HK-2 (cell line): ENCODE measurements around the gene CASKIN2.
"Not testable (repeated sequence)": the region's sequence is repeated elsewhere in the genome, so short reads cannot be mapped to it uniquely, and the experiment has no call there.

ENCODE experiments used
- DNase-seq: peaks from one replicate; pipeline ENCODE4 v3.0.0-alpha.2; 2018; ENCODE audit not compliant: unreplicated experiment

The CASKIN2 gene

DNA sequence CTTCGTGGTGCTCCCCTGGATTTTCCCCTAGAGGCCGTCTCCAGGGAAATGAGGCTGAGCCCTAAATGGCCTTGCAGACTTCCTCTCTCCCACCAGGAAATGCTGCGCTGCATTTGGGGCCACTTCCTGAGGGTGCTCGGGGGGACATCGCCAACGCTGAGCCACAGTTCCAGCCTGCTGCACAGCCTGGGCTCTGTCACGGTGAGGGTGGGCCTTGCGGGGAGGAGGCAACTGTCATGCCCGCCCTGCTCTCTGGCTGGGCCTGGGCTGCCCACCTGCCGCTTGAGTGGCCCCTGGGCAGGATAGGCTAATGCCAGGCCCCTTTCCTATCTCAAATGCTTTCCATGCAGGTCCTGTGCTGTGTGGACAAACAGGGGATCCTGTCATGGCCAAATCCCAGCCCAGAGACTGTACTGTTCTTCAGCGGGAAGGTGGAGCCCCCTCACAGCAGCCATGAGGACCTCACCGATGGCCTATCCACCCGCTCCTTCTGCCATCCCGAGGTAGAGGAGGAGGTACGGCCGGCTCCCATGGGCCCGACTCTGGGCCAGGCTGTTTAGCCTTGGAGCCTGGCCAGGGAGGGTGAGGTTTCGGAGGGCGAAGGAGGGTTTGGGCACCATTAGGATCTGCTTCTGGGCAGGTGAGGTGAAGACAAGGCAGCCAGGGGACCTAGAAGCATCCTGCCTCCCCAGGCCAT is 24.2 kb downstream of the CASKIN2 start:
- no peak for DNase-seq

DNA sequence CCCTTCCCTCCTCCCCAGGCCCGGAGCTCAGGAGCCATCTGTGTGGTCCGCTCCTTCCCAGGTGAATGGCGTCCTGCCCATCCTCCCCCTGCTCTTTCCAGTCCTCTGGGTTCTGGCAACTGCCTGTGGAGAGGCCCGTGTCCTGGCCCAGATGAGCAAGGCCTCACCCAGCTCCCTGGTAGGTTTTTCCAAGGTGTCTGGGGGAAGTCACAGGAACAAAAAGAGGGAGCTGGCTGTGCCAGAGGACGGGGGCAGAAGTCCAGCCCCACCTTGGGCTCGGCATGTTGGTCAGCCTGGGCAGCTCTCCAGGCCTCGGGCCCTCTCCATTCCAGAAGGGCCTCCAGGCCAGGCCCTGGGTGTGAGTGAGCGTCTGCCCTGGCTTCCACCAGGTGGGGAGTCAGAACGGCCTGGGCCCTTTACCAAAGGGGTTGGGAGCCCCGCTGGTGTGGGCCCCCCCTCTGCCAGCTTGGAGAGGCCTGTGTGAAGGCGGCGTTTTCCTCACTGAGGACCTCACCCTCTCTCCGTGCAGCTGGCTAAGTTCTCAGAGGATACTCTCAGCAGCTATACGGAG is 25.1 kb downstream of the CASKIN2 start:
- no peak for DNase-seq

DNA sequence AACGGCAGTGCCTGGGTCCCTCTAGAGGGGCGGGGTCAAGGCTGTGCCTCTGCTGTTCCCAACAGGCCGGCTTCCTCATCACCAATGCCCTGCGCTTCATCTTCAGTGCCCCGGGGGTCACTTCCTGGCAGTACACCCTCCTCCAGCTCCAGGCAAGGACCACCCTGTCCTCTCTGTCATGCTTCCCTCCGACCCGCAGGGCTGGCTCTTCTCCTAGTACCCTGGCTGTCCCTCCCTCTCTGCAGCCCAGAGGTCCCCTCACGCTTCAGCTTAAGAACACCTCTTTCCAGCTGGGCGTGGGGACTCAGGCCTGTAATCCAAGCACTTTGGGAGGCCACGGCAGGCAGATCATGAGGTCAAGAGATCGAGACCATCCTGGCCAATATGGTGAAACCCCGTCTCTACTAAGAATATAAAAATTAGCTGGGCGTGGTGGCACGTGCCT is 25.8 kb downstream of the CASKIN2 start:
- DNase-seq = no peak

DNA sequence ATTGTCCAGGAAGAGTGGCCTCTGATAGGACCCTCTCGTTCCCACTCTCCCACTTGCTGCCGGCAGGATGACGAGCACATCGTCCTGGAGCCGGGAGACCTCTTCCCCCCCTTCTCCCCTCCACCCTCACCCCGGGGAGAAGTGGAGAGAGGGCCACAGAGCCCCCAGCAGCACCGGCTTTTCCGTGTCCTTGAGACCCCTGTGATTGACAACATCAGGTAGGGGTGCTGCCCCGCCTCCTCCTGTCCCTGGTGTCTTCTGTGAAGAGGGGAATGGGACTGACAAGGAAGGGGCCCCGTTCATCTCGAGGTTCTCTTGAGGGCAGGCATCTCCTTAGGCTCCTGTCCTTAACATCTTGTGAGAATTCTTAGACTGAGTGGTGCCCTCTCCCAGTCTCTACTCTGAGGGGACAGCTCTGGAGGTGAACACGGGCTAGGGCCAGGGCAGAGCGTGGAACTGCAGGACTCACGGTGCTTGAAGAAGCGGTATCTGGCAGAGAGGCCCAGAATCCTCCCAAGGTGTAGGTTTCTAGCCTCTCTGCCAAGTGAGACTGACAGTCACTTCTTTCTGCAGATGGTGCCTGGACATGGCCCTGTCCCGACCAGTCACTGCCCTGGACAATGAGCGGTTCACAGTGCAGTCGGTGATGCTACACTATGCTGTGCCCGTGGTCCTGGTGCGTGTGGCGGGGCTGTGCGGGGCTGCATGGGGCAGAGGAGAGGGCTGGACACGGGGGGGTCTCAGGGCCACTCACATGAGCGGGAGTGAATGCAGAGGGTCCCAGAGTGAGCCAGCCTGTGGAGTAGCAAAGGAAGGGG is 26.4 kb downstream of the CASKIN2 start:
- no peak for DNase-seq

DNA sequence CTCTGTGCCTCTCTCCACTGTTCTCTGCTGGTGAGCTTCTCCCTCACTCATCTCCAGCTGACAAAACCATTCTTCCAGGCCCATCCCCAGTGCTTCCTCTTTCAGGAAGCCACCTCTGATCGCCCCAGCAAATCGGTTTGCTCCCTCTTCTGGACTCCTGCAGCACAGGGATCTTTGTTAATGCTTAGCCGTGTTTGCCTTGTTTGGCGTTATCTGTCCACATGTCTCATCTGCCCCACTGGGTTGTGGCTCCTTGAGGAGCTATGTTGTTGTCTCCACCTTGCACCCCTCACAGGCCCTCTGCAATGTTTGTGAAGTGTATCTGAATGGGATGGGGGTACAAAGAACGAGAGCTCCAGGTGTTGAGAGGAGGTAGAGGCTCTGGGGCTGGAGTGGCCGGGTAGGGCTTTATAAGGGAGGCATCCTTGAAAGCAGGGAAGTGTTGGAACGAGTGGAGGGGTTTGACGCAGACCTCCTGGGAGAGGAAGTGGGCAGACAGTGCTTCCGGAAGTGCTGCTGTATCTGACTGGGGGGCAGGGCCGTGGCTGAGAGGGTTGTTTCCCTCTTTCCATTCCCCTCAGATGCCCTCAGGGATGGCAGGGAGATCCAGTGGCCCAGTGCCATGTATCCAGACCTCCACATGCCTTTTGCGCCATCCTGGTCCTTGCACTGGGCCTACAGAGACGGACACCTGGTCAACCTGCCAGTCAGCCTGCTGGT is 27.8 kb downstream of the CASKIN2 start:
- DNase-seq = no peak

DNA sequence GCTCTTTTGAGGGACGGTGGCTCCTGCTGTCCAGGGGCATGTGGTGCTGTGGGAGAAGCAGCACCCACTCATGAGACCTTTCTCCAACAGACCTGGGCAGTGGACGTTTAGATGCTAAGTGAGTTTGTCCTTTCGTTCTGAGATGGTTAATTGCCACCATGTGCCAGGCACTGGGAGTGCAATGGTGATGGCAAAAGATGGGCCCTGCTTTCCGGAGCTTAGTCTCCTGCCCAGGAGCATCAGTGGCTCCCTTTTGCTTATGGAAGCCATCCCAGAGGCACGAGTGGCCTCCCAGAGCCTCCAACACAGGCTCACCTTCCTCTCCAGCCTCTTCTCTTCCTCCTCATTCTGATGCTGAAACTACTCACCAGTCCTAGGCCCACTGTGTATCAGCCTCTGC is 28.4 kb downstream of the CASKIN2 start:
- no peak for DNase-seq

DNA sequence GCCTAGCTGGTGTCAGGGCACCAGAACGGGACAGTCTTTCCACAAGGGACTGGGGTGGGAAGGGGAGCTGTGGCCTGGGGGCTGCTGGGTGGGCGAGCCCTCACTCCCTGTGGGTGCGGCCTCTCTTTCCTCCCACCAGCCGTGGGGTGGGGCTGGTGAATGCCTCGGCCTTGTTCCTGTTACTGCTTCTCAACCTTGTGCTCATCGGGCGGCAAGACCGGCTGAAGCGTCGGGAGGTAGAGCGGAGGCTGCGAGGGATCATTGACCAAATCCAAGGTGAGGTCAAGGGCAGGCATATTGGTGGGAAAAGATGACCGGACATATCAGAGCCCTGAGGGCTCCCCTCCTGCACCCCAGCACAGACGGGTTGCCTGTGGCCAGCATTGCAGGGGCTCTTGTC is 29.2 kb downstream of the CASKIN2 start:
- no peak for DNase-seq

DNA sequence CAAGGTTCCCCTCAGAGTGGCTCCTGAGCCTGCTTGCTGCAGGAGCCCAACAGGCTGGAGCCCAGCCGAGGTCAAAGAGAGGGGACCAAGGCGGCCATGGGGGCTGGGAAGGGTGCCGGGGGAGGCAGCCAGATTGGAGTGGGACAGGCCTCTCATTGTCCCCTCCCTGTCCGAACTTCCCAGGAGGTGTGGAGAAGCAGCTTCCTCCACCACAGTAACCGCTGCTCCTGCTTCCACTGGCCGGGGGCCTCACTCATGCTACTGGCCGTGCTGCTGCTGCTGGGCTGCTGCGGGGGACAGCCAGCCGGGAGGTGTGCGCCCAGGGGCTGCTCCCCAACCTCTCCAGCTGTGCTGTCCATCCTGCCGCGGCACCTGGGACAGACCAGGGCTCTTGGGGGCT is 29.6 kb downstream of the CASKIN2 start:
- DNase-seq = no peak

DNA sequence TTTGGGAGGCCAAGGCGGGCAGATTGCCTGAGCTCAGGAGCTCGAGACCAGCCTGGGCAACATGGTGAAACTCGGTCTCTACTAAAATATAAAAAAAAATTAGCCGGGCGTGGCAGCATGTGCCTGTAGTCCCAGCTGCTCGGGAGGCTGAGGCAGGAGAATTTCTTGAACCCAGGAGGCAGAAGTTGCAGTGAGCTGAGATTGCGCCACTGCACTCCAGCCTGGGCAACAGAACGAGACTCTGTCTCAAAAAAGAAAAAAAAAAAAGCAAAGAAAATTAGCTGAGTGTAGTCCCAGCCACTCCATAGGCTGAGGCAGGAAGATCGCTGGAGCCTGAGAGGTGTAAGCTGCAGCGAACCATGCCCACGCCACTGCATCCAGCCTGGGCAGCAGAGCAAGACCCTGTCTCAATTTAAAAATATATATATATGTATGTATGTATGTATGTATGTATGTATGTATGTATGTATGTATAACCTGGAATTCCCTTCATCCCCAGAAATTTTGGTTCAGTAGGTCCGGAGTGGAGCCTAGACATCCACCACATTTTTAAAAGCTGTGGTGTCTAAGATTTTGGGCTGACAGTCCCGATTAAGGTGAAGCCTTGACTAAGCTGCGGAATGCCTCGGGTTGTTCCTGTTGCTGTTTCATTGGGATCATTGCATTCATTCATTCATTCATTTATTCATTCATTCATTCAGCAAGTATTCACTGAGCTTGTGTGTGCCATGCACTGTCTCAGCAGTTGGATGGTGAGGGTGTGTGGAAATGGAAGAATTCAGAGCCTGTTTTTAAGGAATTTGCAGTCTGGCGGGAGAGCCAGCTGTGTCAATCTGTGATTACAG is 33.0 kb downstream of the CASKIN2 start:
- DNase-seq = no peak

DNA sequence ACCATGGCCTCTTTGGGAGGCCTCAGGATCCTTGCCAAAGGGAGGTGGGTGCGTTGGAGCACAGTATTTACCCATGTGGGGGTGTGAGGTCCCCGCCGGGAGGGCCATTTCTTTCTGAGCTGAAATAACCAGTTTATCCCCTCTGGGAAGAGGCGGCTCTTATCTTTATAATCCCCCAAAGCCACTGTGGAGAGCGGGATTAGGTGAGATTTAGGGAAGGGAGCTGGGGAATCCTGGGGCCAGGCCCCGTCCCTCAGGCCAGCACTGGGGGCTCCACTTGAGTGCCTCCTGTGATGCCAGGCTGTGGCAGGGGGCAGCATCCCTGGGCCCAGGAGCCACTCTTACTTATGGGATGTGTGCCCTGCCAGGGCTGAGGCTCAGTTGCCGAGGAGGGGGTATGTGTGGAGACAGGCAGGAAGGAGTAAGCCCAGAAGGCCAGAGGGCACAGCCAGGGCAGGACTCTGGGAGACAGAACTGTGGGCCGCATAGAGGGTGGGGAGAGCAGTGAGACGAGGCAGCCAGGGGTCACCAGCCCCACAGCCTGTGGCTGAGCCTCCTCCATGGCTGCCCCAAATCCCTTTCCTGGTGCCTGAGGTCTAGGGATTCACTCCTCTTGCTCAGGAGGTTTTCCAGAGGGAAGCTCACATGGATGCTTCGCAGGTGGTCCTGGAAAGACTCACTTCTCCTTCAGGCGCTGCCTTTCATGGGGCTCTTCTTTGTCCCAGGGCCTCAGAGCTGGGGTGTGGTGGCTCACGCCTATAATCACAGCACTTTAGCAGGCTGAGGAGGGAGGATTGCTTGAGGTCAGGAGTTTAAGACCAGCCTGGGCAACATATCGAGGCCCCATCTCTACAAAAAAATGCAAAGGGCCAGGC is 33.9 kb downstream of the CASKIN2 start:
- DNase-seq = no peak

DNA sequence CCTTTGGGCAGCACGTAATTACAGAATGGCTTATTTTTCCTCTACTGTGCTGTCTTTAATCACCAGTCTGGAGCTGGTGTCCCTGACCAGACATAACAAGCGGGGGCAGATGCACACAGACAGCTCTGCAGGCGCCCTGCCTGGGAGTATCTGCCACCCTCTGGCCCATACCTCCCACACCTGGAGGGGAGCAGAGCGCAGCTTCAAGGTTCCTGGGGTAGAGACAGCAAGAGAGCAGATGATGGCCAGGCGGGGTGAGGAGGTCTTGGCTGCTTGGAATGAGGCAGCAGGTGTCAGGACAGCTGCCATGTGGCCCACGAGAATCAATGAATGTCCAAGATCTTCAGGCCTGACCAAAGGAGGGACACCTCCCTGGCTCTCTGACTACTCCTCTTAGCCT is 35.1 kb downstream of the CASKIN2 start:
- no peak for DNase-seq

DNA sequence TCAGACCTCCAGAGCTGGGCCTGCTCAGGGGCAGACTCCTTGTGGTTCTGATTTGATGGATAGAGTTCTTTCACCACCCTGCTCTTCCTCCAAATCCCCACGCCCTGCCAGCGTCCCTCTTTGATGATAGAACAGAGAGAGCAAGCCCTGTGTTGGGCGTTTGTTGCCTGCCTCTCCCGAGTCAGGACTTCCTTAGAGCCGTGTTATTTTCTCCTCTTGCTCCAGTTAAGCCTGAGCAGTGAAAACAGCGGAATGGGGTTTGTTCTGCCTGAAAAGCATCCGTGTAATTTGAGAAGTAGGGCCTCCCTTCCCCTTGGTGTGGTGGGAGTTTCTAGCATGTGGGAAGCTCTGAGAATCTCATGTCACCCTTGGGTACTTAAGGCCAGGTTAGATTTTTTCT is 36.8 kb downstream of the CASKIN2 start:
- no peak for DNase-seq

DNA sequence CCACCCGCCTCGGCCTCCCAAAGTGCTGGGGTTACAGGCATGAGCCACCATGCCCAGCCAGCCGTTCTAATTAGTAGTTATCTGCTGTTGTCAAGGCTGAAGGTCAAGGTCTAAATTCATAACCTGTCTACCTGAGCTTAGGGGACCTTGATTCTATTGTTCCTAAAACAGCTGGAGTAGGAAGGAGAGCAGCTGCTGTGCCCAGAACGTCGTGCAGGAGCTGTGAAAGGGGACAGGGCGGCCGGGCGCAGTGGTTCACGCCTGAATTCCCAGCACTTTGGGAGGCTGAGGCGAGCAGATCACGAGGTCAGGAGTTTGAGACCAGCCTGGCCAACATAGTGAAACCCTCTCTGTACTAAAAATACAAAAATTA is 37.9 kb downstream of the CASKIN2 start:
- not testable (repeated sequence) for DNase-seq

DNA sequence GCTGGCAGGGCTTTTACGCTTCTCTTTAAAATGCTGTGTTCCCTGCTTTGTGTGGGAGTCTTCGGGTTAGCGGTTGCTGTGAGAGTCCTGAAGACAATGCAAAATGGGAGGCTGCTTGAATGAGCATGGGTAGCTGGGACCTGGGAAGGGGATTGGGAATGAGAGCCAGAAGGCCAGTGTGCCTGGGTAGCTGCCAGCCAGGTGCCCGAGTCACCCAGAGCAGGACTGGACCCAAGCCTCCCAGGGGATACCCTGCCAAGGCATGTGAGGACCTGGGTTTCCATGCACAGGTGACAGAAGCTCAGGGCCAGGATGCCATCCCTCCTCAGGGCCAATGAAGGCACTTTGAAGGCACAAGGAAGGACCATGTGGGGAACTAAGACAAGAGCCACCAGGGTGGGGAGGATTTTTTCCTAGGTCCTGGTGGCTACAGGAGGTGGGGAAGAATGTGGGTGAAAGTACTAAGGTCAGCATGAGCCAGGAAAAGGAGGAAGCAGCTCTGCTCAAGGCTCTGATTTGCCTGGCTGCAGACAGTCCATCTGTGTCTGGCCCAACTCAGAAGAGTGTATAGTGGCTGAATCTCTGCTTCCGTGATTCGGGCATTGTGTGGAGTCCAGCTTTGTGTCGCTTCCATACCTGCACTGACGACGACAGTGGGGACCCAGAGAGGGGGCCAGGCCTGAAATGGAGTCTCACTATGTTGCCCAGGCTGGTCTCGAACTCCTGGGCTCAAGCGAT is 38.4 kb downstream of the CASKIN2 start:
- no peak for DNase-seq

DNA sequence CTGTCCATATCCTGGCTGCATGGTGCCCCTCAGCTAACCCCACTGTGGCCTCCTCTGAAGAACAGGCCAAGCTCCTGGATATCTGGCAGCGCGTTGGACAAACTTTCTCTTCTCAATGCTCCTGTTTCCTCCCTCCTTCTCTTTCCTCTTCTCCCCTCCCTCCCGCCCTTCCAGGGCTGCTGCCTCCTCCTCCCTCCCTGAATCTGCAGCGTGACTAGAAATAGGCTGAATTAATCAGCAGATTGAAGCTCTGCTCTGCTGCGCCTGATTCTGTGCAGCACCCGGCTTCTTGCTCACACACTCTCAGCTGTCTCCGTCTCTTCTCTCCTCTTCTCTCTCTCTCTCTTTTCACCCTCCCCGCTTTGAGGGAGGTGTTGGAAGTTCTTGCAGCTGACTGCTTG is 39.1 kb downstream of the CASKIN2 start:
- DNase-seq = no peak

DNA sequence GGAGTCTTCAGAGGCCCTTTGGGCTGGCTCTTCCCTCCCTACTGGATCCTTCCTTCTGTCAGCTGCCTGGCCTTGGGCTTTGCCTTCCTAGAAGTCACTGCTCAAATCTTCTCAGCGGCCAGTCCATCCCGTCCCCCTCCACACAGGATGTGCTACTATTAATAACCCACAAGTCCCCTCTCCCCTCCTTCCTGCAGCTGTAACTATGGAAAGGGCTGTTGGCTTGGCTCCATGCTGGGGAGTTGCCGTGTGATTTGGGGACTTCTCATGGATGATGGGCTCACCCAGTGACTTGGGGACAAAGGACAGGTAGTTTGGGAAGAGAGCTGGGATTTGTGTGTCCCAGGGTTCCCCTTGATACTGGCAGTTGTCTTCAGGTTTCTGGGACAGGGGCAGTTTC is 39.5 kb downstream of the CASKIN2 start:
- DNase-seq = no peak

DNA sequence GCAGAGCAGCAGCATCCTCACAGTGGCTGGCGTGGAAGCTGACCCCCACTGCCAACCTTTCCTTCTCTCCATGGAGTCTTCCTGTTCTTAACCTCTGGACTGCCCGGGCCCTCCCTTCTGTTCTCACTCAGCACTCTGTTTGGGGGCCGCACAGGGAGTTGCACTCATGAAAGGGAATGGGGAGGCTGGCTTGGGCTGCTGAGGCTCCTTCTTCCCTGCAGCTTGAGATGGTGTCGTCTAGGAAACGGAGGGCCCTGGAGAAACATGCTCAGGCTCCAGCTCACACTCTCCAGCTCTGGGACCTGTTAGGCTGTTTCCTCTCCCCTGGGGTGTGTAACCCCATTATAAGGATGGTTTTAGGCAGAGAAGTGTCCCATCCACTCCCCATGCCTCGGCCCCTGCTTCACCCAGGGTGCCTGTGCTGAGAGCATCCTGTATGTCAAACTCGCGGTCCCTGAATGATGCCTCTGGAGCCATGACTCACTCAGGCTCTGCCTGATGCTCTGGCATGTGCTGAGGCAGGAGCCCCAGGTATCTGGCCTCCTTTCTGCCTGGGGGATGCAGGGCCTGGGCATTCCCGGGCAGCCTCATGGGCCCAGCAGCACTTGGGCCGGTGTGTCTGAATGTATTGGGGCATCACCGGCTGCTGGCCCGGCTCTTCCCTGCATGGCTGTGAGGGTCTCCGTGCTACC is 40.0 kb downstream of the CASKIN2 start:
- DNase-seq = no peak

DNA sequence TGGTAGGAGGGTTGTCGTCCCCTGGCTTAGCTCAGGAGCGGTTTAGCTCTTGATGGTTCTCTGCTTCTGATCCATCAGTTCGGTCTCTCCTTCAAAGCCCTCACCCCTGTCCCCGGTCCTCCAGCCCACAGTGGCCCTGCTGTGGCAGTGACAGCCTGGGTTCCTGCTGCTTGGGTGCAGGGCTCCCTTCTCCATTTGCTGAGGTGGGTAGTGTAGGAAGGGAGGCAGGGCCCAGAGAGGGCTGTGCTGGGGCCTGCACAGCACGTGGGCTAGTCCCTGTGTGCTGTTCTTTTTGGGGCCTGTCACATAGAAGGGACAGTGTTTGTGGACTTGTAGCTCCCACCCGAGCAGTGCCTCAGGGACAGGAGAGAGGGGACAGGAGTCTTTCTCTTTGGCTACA is 40.6 kb downstream of the CASKIN2 start:
- no peak for DNase-seq

DNA sequence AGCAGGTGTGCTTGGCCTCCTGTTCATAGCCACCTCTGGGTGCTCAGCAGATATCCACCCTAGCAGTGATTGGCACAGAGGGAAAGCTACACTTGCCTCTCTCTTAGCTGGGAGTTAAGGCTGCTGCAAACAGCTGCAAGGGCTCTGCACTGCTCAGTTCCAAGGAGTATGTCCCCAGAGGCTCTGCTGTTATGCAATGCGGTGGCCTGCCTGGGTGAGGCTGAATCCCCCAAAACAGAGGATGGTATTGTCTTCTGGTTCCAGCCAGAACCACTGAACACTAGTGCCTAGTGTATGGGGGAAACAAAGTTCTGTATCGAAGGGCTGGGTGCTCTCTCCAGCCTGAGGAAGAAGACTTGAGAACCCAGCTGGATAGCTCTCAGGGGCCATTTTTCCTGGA is 42.1 kb downstream of the CASKIN2 start:
- no peak for DNase-seq
